H9 (cell line): Measurements from ENCODE around the gene ADARB2. TPM values are rescaled to one million over a fixed set of nuclear protein-coding genes. Genes with fewer than 3 reads are reported as not detected.

ENCODE experiments used
- DNase-seq: peaks from one replicate; pipeline ENCODE4 v3.0.0-alpha.2; 2017
- H2AFZ ChIP-seq: one replicate; pipeline ENCODE4 v1.6.1; 2013; ENCODE audit warnings: mild to moderate bottlenecking, low read length, control low read depth, moderate library complexity
- H2AK5ac ChIP-seq: 2 replicates; pipeline ENCODE4 v1.6.1; 2013; ENCODE audit warnings: low read length, control low read depth, mixed read lengths; ENCODE audit not compliant: insufficient read length
- H2BK120ac ChIP-seq: one replicate; pipeline ENCODE4 v1.6.1; 2013; ENCODE audit warnings: low read depth, mild to moderate bottlenecking, low read length, control low read depth, inconsistent platforms; ENCODE audit not compliant: poor library complexity, severe bottlenecking
- H2BK12ac ChIP-seq: 2 replicates; pipeline ENCODE4 v1.6.1; 2013; ENCODE audit warnings: low read length, control low read depth, mixed read lengths, low read depth; ENCODE audit not compliant: insufficient read length
- H2BK15ac ChIP-seq: 2 replicates; pipeline ENCODE4 v1.6.1; 2013; ENCODE audit warnings: low read depth, low read length, control low read depth
- H2BK20ac ChIP-seq: one replicate; pipeline ENCODE4 v1.6.1; 2013; ENCODE audit warnings: low read depth, mild to moderate bottlenecking, low read length, control low read depth, inconsistent platforms; ENCODE audit not compliant: poor library complexity, severe bottlenecking
- H2BK5ac ChIP-seq: 2 replicates; pipeline ENCODE4 v1.6.1; 2013; ENCODE audit warnings: low read length, control low read depth, mixed read lengths; ENCODE audit not compliant: insufficient read length
- H3K14ac ChIP-seq: 2 replicates; pipeline ENCODE4 v1.6.1; 2013; ENCODE audit warnings: low read length, control low read depth; ENCODE audit not compliant: insufficient read depth
- H3K18ac ChIP-seq: 2 replicates; pipeline ENCODE4 v1.6.1; 2013; ENCODE audit warnings: low read depth, mild to moderate bottlenecking, mixed read lengths, low read length, control low read depth; ENCODE audit not compliant: insufficient read length
- H3K23ac ChIP-seq: 2 replicates; pipeline ENCODE4 v1.6.1; 2013; ENCODE audit warnings: low read length, control low read depth, mixed read lengths, low read depth; ENCODE audit not compliant: insufficient read length
- H3K23me2 ChIP-seq: 2 replicates; pipeline ENCODE4 v1.6.1; 2013; ENCODE audit warnings: low read depth, mild to moderate bottlenecking, mixed read lengths, low read length, control low read depth; ENCODE audit not compliant: insufficient read length, poor library complexity, severe bottlenecking
- H3K27ac ChIP-seq: 2 replicates; pipeline ENCODE4 v1.5.1; 2013; ENCODE audit warnings: low read length, control low read depth, mixed read lengths, low read depth; ENCODE audit not compliant: insufficient read length
- H3K27me3 ChIP-seq: 2 replicates; pipeline ENCODE4 v1.6.1; 2013; ENCODE audit warnings: low read length, control low read depth, inconsistent platforms; ENCODE audit not compliant: insufficient read depth
- H3K4ac ChIP-seq: 2 replicates; pipeline ENCODE4 v1.6.1; 2013; ENCODE audit warnings: low read depth, mild to moderate bottlenecking, control low read depth, inconsistent platforms, low read length, moderate library complexity
- H3K4me1 ChIP-seq: 2 replicates; pipeline ENCODE4 v1.6.1; 2013; ENCODE audit warnings: low read length, control low read depth, inconsistent platforms; ENCODE audit not compliant: insufficient read depth
- H3K4me2 ChIP-seq: 2 replicates; pipeline ENCODE4 v1.6.1; 2013; ENCODE audit warnings: low read length, control low read depth, mixed read lengths; ENCODE audit not compliant: insufficient read length, insufficient read depth
- H3K56ac ChIP-seq: 2 replicates; pipeline ENCODE4 v1.6.1; 2013; ENCODE audit warnings: low read depth, mild to moderate bottlenecking, mixed read lengths, low read length, control low read depth; ENCODE audit not compliant: insufficient read length
- H3K79me1 ChIP-seq: 2 replicates; pipeline ENCODE4 v1.6.1; 2013; ENCODE audit warnings: low read depth, mild to moderate bottlenecking, moderate library complexity, low read length, control low read depth, inconsistent platforms; ENCODE audit not compliant: insufficient read depth, poor library complexity, severe bottlenecking
- H3K79me2 ChIP-seq: 2 replicates; pipeline ENCODE4 v1.6.1; 2013; ENCODE audit warnings: low read length, control low read depth, inconsistent platforms; ENCODE audit not compliant: insufficient read depth
- H3K9ac ChIP-seq: 2 replicates; pipeline ENCODE4 v1.6.1; 2013; ENCODE audit warnings: low read length, control low read depth, mixed read lengths; ENCODE audit not compliant: insufficient read length; ENCODE audit errors: extremely low read depth
- H3K9me3 ChIP-seq: one replicate; pipeline ENCODE4 v1.6.1; 2013; ENCODE audit warnings: low read depth, low read length, inconsistent platforms; ENCODE audit not compliant: control insufficient read depth
- H3T11ph ChIP-seq: one replicate; pipeline ENCODE4 v1.6.1; 2013; ENCODE audit warnings: mild to moderate bottlenecking, low read length, control low read depth, inconsistent platforms
- H4K20me1 ChIP-seq: one replicate; pipeline ENCODE4 v1.6.1; 2013; ENCODE audit not compliant: control insufficient read depth, insufficient read length, insufficient read depth
- H4K5ac ChIP-seq: 2 replicates; pipeline ENCODE4 v1.6.1; 2013; ENCODE audit warnings: low read depth, mild to moderate bottlenecking, mixed read lengths, low read length, control low read depth; ENCODE audit not compliant: insufficient read length
- H4K8ac ChIP-seq: replicated peaks from 2 replicates; pipeline ENCODE4 v1.6.1; 2013; ENCODE audit warnings: low read length, control low read depth, mixed read lengths, low read depth; ENCODE audit not compliant: insufficient read length
- H4K91ac ChIP-seq: 2 replicates; pipeline ENCODE4 v1.6.1; 2013; ENCODE audit warnings: low read depth, mild to moderate bottlenecking, moderate library complexity, mixed read lengths, low read length, control low read depth; ENCODE audit not compliant: insufficient read length
- H3K27ac Mint-ChIP-seq, 3 experiments: 2 replicates in 2 of 3; 3 replicates in 1 of 3; pipeline ENCODE4 v1.8.0; 2020 to 2021; ENCODE audit warnings: mixed read lengths in 3 of 3, mild to moderate bottlenecking in 1 of 3, moderate library complexity in 1 of 3
- H3K27me3 Mint-ChIP-seq: 2 replicates; pipeline ENCODE4 v1.8.0; 2021; ENCODE audit warnings: low read depth, mild to moderate bottlenecking, moderate library complexity, mixed read lengths
- H3K36me3 Mint-ChIP-seq, 3 experiments: 2 replicates in 2 of 3; 3 replicates in 1 of 3; pipeline ENCODE4 v1.8.0; 2020 to 2021; ENCODE audit warnings: low read depth in 3 of 3, mixed read lengths in 3 of 3; ENCODE audit not compliant: insufficient read depth in 1 of 3
- H3K4me1 Mint-ChIP-seq, 2 experiments: 2 replicates each; pipeline ENCODE4 v1.8.0; 2020; ENCODE audit warnings: mixed read lengths in 2 of 2
- H3K4me3 Mint-ChIP-seq, 2 experiments: 2 replicates in 1 of 2; 3 replicates in 1 of 2; pipeline ENCODE4 v1.8.0; 2020 to 2021; ENCODE audit warnings: mild to moderate bottlenecking in 2 of 2, mixed read lengths in 2 of 2, moderate library complexity in 1 of 2
- H3K9me3 Mint-ChIP-seq, 2 experiments: 2 replicates in 1 of 2; 3 replicates in 1 of 2; pipeline ENCODE4 v1.8.0; 2020; ENCODE audit warnings: mild to moderate bottlenecking in 2 of 2, mixed read lengths in 2 of 2, moderate library complexity in 1 of 2
- CTCF ChIP-seq: fragments of 200-600 bp; sonication (generic); conservative IDR thresholded peaks from 3 replicates; pipeline ENCODE4 v1.8.0; 2021; ENCODE audit warnings: antibody characterized with exemption, mild to moderate bottlenecking
- WGBS: extraction: QIAGEN DNeasy Blood & Tissue Kit; methylation state at CpG from one replicate; pipeline ENCODE4 v1.1.7; 2013; ENCODE audit warnings: missing lambda C conversion rate, low lambda C conversion rate, mixed read lengths; ENCODE audit not compliant: insufficient read length; ENCODE audit errors: extremely low coverage; 5-methylcytosine and 5-hydroxymethylcytosine counted together
- total RNA-seq: library from RNA; stranded (reverse); gene quantifications from 2 replicates; pipeline ENCODE4 v1.2.1, GENCODE V29; 2021

Gene ADARB2
- total RNA-seq, 1 experiment from 2014 or later: 0.87 TPM

GRCh38 chr10:1516492-1517165 lies 220.7 kb downstream of the ADARB2 start:
- no peak overlapping the region for H3K4me3 Mint-ChIP-seq
- H3K18ac ChIP-seq: no peak overlapping the region

More at GRCh38 chr10:1516492-1517165, 220.7 kb downstream of the ADARB2 start:
- no peaks in the 10 kb centered on the region for H3K79me2 ChIP-seq
- H2BK5ac ChIP-seq: no peak overlapping the region
- Mint-ChIP-seq H3K4me1 (peaks cover 9 to 18% of the 10 kb centered on the region in 2 experiments), H3K27me3 (no peaks in the 10 kb centered on the region; the same call in 1 of the 2 replicates), H3K9me3 (no peaks in the 10 kb centered on the region), H3K36me3 (no peaks in the 10 kb centered on the region; a peak in 1 of 7 replicates), H3K27ac (peak overlapping the region in 1 of 3 experiments; percentile 8; a peak in 1 of 7 replicates)
- no peak overlapping the region for H4K8ac ChIP-seq
- H2BK15ac ChIP-seq: no peak overlapping the region
- no peak overlapping the region for H4K5ac ChIP-seq
- H2AK5ac ChIP-seq: no peak overlapping the region
- H2AFZ ChIP-seq: no peak overlapping the region
- H3K56ac ChIP-seq: no peak overlapping the region
- no peak overlapping the region for H3K4me2 ChIP-seq
- H3K23ac ChIP-seq: no peak overlapping the region
- no peak for DNase-seq
- H3K4me1 ChIP-seq: no peaks in the 10 kb centered on the region
- H3K14ac ChIP-seq: no peak overlapping the region
- no peak overlapping the region for H2BK120ac ChIP-seq
- H2BK20ac ChIP-seq: no peak overlapping the region
- no peak overlapping the region for H4K91ac ChIP-seq
- no peak for TF ChIP-seq CTCF
- no peak overlapping the region for H3K27ac ChIP-seq
- no peaks in the 10 kb centered on the region for H3K23me2 ChIP-seq
- no peaks in the 10 kb centered on the region for H3K9me3 ChIP-seq
- no peaks in the 10 kb centered on the region for H4K20me1 ChIP-seq
- H3K9ac ChIP-seq: no peak overlapping the region
- WGBS: no CpG with 5 or more reads among the region's 29 CpGs
- no peak overlapping the region for H3K4ac ChIP-seq
- H3T11ph ChIP-seq: no peak overlapping the region
- no peaks in the 10 kb centered on the region for H3K79me1 ChIP-seq
- H3K27me3 ChIP-seq: no peaks in the 10 kb centered on the region
- no peak overlapping the region for H2BK12ac ChIP-seq
